Fibroblast of skin of scalp (primary cell): ENCODE data around the gene RIOK3.
A peak's percentile ranks its signal among the peaks of the same experiment; 100 is the strongest.
"Not testable (repeated sequence)": the region's sequence is repeated elsewhere in the genome, so short reads cannot be mapped to it uniquely, and the experiment has no call there.

Experiments
- DNase-seq: peaks from one replicate; pipeline ENCODE4 v3.0.0-alpha.2; 2013

RIOK3 gene

GRCh38 chr18:23498877-23499276 lies 45.8 kb downstream of the RIOK3 start:
- peak; percentile 73 for DNase-seq

GRCh38 chr18:23499291-23499781 lies 46.2 kb downstream of the RIOK3 start:
- DNase-seq = peak; percentile 49

- no peak for DNase-seq
These were observed 48.5 kb downstream of the RIOK3 start for GRCh38 chr18:23501626-23502025.

- DNase-seq = no peak
These were observed 49.5 kb downstream of the RIOK3 start for GRCh38 chr18:23502516-23503037.

- DNase-seq = peak; percentile 94
These were observed 50.2 kb downstream of the RIOK3 start, which contains the start of gene RMC1 for GRCh38 chr18:23503038-23503962. Gene RMC1 (plus strand): TSS chr18:23503511. CDS start chr18:23503619, 108 bp downstream.

- DNase-seq = no peak
These were observed 50.9 kb downstream of the RIOK3 start for GRCh38 chr18:23503963-23504344.

- no peak for DNase-seq
These were observed 51.6 kb downstream of the RIOK3 start for GRCh38 chr18:23504720-23505119.

GRCh38 chr18:23506393-23506792 lies 53.3 kb downstream of the RIOK3 start:
- DNase-seq = no peak

- DNase-seq = not testable (repeated sequence)
These were observed 57.8 kb downstream of the RIOK3 start for GRCh38 chr18:23510923-23511322.

GRCh38 chr18:23512216-23512615 lies 59.1 kb downstream of the RIOK3 start:
- not testable (repeated sequence) for DNase-seq

- peak; percentile 15 for DNase-seq
These were observed 59.6 kb downstream of the RIOK3 start for GRCh38 chr18:23512641-23513040.

- DNase-seq = peak; percentile 80
These were observed 62.9 kb downstream of the RIOK3 start for GRCh38 chr18:23515911-23516546.

- DNase-seq = peak; percentile 16
These were observed 66.6 kb downstream of the RIOK3 start for GRCh38 chr18:23519734-23520133.

GRCh38 chr18:23521271-23521670 lies 68.2 kb downstream of the RIOK3 start:
- peak; percentile 11 for DNase-seq

- no peak for DNase-seq
These were observed 68.8 kb downstream of the RIOK3 start for GRCh38 chr18:23521907-23522306.

- peak; percentile 80 for DNase-seq
These were observed 70.5 kb downstream of the RIOK3 start for GRCh38 chr18:23523429-23524212.

- no peak for DNase-seq
These were observed 71.2 kb downstream of the RIOK3 start for GRCh38 chr18:23524213-23524707.

GRCh38 chr18:23526501-23527063 lies 73.5 kb downstream of the RIOK3 start:
- DNase-seq = no peak

- DNase-seq = no peak
These were observed 75.7 kb downstream of the RIOK3 start for GRCh38 chr18:23528580-23529472.

- DNase-seq = peak; percentile 13
These were observed 76.5 kb downstream of the RIOK3 start for GRCh38 chr18:23529604-23530003.

- no peak for DNase-seq
These were observed 77.1 kb downstream of the RIOK3 start for GRCh38 chr18:23530195-23530594.
